ENCODE results near the gene ILKAP.
A peak's percentile ranks its signal among the peaks of the same experiment; 100 is the strongest.

Gene ILKAP

DNA sequence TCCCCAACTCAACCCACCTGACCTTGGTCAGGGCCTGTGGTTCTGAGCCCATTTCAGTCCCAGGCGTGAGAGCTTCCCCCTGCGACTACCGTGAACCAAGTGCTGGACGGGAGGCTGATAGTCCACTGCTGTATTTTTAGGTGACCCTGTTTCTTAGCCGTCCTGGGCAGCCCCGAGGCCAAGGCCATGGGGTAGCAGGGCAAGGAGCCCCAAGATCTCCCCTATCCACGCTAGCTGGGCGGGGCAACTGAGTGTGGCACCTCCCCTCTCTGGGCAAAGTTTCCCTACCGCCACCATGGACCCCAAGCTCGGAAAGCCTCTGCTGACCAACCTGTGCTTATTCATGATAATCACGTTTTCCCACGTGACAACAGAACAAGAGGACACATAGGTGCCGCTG is 65.6 kb downstream of the ILKAP start:
- H3K36me3 ChIP-seq, result peaks cover 8 to 9% (median 8%) of the 10 kb centered on the region in 3 donors
- intact Hi-C loops (cut with DNase I; ENCODE audit: low total_unique reads), result loop anchor here (5.0 kb wide), 1 partner anchor 281 kb away; the partner anchor contains the start of gene RAMP1
- peaks cover 0 to 67% (median 55%) of the 10 kb centered on the region in 4 donors for H3K4me1 ChIP-seq
- peak overlapping the region in 1 of 2 donors; percentile 64 for H3K4me3 ChIP-seq
- H3K9me3 ChIP-seq, result no peaks in the 10 kb centered on the region
- no peak for DNase-seq
- TF ChIP-seq, protein P1, sequence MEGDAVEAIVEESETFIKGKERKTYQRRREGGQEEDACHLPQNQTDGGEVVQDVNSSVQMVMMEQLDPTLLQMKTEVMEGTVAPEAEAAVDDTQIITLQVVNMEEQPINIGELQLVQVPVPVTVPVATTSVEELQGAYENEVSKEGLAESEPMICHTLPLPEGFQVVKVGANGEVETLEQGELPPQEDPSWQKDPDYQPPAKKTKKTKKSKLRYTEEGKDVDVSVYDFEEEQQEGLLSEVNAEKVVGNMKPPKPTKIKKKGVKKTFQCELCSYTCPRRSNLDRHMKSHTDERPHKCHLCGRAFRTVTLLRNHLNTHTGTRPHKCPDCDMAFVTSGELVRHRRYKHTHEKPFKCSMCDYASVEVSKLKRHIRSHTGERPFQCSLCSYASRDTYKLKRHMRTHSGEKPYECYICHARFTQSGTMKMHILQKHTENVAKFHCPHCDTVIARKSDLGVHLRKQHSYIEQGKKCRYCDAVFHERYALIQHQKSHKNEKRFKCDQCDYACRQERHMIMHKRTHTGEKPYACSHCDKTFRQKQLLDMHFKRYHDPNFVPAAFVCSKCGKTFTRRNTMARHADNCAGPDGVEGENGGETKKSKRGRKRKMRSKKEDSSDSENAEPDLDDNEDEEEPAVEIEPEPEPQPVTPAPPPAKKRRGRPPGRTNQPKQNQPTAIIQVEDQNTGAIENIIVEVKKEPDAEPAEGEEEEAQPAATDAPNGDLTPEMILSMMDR (IDR thresholded peaks at IDR 0.05), result no peak
- H3K27ac ChIP-seq, result peak overlapping the region; percentile 71 to 91
- H3K27me3 ChIP-seq, result no peaks in the 10 kb centered on the region

DNA sequence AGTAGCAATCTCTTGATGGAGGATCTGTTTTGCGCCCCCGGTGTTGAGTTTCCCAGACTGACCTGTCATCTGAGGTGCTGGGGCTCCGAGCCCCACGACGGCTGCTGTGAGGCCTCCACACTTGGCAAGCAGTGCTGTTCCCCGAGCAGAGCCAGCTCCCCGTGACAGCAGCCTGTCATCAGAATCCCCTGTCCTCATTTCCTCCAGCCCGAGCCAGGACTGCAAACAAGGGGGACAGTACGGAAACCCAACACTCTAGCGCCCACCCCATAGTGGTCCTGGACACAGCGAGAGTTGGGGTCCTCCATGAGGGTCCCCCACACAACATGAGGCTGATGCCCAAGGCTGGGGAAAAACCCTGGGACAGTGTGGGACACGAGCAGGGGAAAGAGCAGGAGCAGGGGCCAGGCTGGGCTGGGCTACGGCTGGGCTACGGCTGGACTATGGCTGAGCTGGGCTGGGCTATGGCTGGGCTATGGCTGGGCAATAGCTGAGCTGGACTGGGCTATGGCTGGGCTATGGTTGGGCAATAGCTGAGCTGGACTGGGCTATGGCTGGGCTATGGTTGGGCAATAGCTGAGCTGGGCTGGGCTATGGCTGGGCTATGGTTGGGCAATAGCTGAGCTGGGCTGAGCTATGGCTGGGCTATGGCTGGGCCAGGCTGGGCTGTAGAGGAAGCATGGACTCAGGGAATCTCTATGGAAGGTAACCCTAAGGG is 66.5 kb downstream of the ILKAP start:
- H3K4me1 ChIP-seq, result peaks cover 0 to 57% (median 46%) of the 10 kb centered on the region in 4 donors

DNA sequence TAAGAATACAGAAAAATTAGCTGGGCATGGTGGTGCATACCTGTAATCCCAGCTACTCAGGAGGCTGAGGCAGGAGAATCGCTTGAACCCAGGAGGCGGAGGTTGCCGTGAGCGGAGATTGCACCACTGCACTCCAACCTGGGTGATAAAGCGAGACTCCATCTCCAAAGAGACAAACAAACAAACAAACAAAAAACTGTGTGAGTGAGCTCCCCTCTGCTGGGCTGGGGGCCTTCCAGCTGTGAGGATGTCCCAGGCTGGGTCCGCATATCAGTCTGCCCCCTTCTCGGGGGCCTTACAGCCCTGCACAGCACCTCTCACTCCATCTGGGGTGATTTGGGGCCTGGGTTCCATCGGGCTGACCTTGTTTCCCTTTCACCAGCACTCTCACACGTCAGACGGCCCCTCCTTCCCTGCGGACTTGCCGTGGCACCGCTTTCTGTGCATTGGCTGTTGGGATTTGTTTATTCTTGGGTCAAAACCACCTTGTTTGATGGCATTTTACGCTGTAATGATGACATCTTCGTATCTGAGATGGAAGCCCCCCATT is 67.8 kb downstream of the ILKAP start:
- H3K9me3 ChIP-seq, result no peaks in the 10 kb centered on the region
- H3K36me3 ChIP-seq, result peaks cover 0 to 1% (median under 1%) of the 10 kb centered on the region in 3 donors
- H3K4me3 ChIP-seq, result no peak overlapping the region
- TF ChIP-seq, protein P1 (IDR thresholded peaks at IDR 0.05), result no peak
- no peak for DNase-seq
- no peak overlapping the region for H3K27ac ChIP-seq
- no peaks in the 10 kb centered on the region for H3K27me3 ChIP-seq
- intact Hi-C loops (cut with DNase I; ENCODE audit: low total_unique reads), result loop anchor here (5.0 kb wide), 1 partner anchor 278 kb away; the partner anchor contains the start of gene RAMP1
- peaks cover 0 to 44% (median 35%) of the 10 kb centered on the region in 4 donors for H3K4me1 ChIP-seq

More for the DNA sequence above, 66.5 kb downstream of the ILKAP start:
- intact Hi-C loops (cut with DNase I; ENCODE audit: low total_unique reads), result loop anchor here (5.0 kb wide), 1 partner anchor 280 kb away; the partner anchor contains the start of gene RAMP1
- TF ChIP-seq, protein P1 (IDR thresholded peaks at IDR 0.05), result no peak
- Histone ChIP-seq H3K27me3 (no peaks in the 10 kb centered on the region), H3K27ac (peak overlapping the region; percentile 71 to 91), H3K4me3 (no peak overlapping the region), H3K36me3 (peaks cover 8 to 9% (median 8%) of the 10 kb centered on the region in 3 donors), H3K9me3 (no peaks in the 10 kb centered on the region)
- peak; percentile 45 to 89 for DNase-seq

DNA sequence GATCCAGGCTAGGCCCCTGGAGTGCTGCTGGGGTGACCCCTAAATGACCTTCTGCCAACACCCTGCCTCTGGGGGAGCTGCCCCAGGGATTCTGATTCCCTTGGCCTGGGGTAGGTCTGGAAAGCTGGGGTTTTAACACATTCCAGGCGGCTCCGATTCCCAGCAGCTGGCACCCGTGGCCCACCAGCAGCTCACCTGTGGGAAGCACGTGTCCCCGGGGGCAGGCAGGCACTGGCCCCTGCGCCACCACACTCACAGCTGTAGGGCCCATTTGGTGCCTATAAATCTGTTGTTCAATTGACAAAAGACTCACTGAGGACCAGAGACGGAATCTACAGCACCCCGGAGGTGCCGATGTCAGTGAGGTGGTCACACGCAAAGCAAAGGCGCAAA is 69.1 kb downstream of the ILKAP start:
- H3K36me3 ChIP-seq, result no peaks in the 10 kb centered on the region
- H3K9me3 ChIP-seq, result no peaks in the 10 kb centered on the region
- H3K27ac ChIP-seq, result no peak overlapping the region
- TF ChIP-seq, protein P1 (IDR thresholded peaks at IDR 0.05), result no peak
- no peak for DNase-seq
- intact Hi-C loops (cut with DNase I; ENCODE audit: low total_unique reads), result loop anchor here (5.0 kb wide), 1 partner anchor 72 kb away; the partner anchor contains the start of gene SCLY
- H3K4me3 ChIP-seq, result no peak overlapping the region
- H3K4me1 ChIP-seq, result peaks cover 0 to 32% (median 26%) of the 10 kb centered on the region in 4 donors
- H3K27me3 ChIP-seq, result no peaks in the 10 kb centered on the region

DNA sequence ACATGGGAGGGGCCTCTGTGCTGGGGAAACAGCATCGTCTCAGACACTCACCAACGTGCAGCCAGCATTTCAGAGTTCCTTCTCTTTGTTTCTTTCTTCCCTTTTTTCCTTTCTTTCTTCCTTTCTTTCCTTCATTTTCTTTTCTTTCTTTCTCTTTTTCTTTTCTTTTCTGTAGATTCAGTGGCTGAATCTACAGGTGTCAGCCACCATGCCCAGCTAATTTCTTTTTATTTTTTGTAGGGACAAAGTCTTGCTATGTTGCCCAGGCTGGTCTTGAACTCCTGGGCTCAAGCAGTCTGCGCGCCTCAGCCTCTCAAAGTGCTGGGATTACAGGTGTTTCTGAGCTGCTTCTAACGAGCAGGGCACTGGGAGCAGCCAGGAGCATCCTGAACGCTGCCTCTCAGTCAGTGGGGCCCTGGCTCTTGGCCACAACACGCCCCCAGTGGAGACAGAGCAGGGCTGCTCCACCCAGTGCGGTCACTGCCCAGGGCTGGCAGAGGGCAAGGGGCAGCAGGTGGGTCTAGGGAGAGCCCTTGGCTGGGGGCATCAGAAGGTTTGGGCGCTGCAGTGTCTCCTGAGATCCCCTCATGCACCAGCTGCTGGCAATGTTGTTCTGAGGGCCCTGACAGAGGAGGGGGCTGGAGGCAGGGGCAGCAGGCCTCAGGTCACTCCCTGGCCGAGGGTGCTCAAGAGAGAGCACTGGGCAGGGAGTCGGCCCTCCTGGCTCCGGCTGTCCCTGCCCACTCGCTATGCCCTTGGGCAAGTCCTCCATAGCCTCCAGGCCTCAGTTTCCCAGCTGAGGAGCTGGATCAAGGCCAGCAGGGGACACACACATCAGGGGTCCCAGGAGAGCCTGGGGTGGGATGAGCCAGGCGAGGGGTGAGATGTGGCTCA is 69.7 kb downstream of the ILKAP start:
- no peak for DNase-seq
- intact Hi-C loops (cut with DNase I; ENCODE audit: low total_unique reads), result loop anchor here (5.0 kb wide), 1 partner anchor 71 kb away; the partner anchor contains the start of gene SCLY
- H3K36me3 ChIP-seq, result no peaks in the 10 kb centered on the region
- TF ChIP-seq, protein P1 (IDR thresholded peaks at IDR 0.05), result no peak
- no peak overlapping the region for H3K4me3 ChIP-seq
- no peak overlapping the region for H3K27ac ChIP-seq
- H3K27me3 ChIP-seq, result no peaks in the 10 kb centered on the region
- peaks cover 0 to 25% (median 20%) of the 10 kb centered on the region in 4 donors for H3K4me1 ChIP-seq
- no peaks in the 10 kb centered on the region for H3K9me3 ChIP-seq

All from tibial artery (tissue), 4 donors.